NCI-H345 treated with DMSO at 0.1 percent for 48 hours (cell line): ENCODE results near the gene AMY2B.
"Not testable (repeated sequence)": the region's sequence is repeated elsewhere in the genome, so short reads cannot be mapped to it uniquely, and the experiment has no call there.

Source experiments
- DNase-seq: peaks from one replicate; lab custom pipeline; 2025; ENCODE audit not compliant: unreplicated experiment; lab: John Stamatoyannopoulos, UW

Gene AMY2B

DNA sequence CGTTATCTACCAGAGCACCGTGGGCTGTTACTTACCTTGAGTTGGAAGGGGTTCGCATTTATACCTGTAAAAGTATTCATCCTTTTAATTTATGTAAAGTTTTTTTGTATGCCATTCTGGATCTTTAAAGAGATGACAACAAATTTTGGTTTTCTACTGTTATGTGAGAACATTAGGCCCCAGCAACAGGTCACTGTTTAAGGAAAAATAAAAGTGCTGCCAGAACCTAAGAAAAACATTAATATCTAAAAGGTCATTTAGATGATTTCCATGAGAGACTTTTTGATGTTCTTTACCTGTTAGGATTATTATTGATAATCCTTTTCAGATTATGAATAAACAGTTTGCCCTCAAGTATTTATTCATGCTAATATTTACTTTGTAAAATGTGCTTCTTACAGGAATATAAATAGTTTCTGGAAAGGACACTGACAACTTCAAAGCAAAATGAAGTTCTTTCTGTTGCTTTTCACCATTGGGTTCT, 45.6 kb downstream of the AMY2B start, which contains the start of gene AMY2A:
AMY2A (plus strand) TSS at position 434 of the 484 bp plus-strand sequence; CDS start at position 448, 14 bp downstream.
- DNase-seq, result not testable (repeated sequence)

DNA sequence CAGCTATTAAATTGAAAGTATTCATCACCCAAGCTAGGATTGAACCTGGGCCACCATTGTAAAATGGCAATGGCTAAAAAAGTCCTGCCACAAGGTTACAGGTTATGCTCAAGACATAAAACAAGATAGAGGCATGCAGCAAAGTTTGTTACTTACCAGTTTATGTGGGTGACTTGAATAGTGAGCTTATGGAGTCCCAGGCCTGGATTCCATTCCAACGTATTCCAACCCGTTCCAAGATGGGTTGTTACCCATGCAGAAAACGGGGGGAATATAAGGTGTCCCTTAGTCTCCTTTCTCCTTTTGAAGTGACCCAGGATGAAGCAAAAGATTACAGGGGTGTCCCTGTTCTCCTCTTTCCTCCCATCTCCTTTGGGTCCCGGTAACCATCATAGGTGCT, 56.0 kb downstream of the AMY2B start:
- not testable (repeated sequence) for DNase-seq
